K562 (cell line): Measurements from ENCODE around the gene LGALS3BP. TPM values are rescaled to one million over a fixed set of nuclear protein-coding genes. Genes with fewer than 3 reads are reported as not detected.

ENCODE experiments used
- ARID2 ChIP-seq: fragments of 450-650 bp; IDR thresholded peaks from 2 replicates; pipeline ENCODE4 v1.6.1; 2017; ENCODE audit warnings: antibody characterized with exemption, mild to moderate bottlenecking
- XRCC5 ChIP-seq: fragments of 200-400 bp; formaldehyde crosslinking; IDR thresholded peaks from 2 replicates; pipeline ENCODE4 v1.6.1; 2017; ENCODE audit warnings: low read depth, mild to moderate bottlenecking, low read length
- ZNF445 ChIP-seq: fragments of 250-450 bp; sonication (Bioruptor Pico); IDR thresholded peaks from 2 replicates; pipeline ENCODE4 v1.4.0; 2020; ENCODE audit warnings: low read depth, mild to moderate bottlenecking, moderate library complexity
- polyA plus RNA-seq, 8 experiments: library from polyadenylated mRNA; depleted of rRNA in 4 of 8; stranded (reverse) in 5 of 8; unstranded in 3 of 8; fragments of >200 nt; fragmentation: Nextera tagmentation in 2 of 8; fragmentation: Illumina TruSeq in 1 of 8; extraction: Ambion mirVana in 2 of 8; extraction: Trizol in 1 of 8; gene quantifications; 2 replicates each; pipeline versions ENCODE4 v1.2.1 to v1.2.3, GENCODE V29; 2011 to 2014; ENCODE audit warnings: inconsistent platforms in 1 of 8, missing spikeins in 1 of 8
- total RNA-seq, 7 experiments: library from RNA; depleted of rRNA in 6 of 7; stranded (reverse); fragments of >200 nt in 6 of 7; fragmentation: Illumina TruSeq in 2 of 7; extraction: Trizol in 2 of 7; gene quantifications; 2 replicates each; pipeline versions ENCODE4 v1.2.1 to v1.2.3, GENCODE V29; 2011 to 2021; ENCODE audit warnings: low replicate concordance in 1 of 7
- TF ChIP-seq, protein P1 (sequence below): sonication (generic); formaldehyde crosslinking; IDR thresholded peaks from 2 replicates; pipeline ENCODE4 v1.8.1; 2023; ENCODE audit warnings: mild to moderate bottlenecking, missing genetic modification reagents
- TF ChIP-seq, protein P2 (sequence below), 2 experiments: fragments of 200-800 bp in 1 of 2; sonication (Bioruptor generic) in 1 of 2; sonication (generic) in 1 of 2; formaldehyde crosslinking in 1 of 2; IDR thresholded peaks in 1 of 2; conservative IDR thresholded peaks in 1 of 2; 2 replicates each; pipeline versions ENCODE4 v1.5.0 to v1.6.1; 2016 to 2020; ENCODE audit warnings: missing compliant biosample characterization in 1 of 2, missing genetic modification characterization in 1 of 2, missing genetic modification reagents in 1 of 2
- TF ChIP-seq, protein P3 (sequence below), 2 experiments: fragments of 450-650 bp; formaldehyde crosslinking in 1 of 2; IDR thresholded peaks; 2 replicates each; pipeline versions ENCODE4 v1.4.0 to v1.6.1; 2014 to 2020; ENCODE audit warnings: mild to moderate bottlenecking in 2 of 2, borderline replicate concordance in 1 of 2, low read depth in 1 of 2
- TF ChIP-seq, protein P4 (sequence below): fragments of 200-800 bp; sonication (Bioruptor generic); IDR thresholded peaks from 2 replicates; pipeline ENCODE4 v1.6.1; 2016; ENCODE audit warnings: missing genetic modification characterization, missing compliant biosample characterization

Gene LGALS3BP
- total and polyA plus RNA-seq, 9 of the 15 experiments (the other 6 are each of a cell fraction or from before 2014, with no cell fraction given) = 0.39 to 5.3 (median 3.2) TPM

DNA sequence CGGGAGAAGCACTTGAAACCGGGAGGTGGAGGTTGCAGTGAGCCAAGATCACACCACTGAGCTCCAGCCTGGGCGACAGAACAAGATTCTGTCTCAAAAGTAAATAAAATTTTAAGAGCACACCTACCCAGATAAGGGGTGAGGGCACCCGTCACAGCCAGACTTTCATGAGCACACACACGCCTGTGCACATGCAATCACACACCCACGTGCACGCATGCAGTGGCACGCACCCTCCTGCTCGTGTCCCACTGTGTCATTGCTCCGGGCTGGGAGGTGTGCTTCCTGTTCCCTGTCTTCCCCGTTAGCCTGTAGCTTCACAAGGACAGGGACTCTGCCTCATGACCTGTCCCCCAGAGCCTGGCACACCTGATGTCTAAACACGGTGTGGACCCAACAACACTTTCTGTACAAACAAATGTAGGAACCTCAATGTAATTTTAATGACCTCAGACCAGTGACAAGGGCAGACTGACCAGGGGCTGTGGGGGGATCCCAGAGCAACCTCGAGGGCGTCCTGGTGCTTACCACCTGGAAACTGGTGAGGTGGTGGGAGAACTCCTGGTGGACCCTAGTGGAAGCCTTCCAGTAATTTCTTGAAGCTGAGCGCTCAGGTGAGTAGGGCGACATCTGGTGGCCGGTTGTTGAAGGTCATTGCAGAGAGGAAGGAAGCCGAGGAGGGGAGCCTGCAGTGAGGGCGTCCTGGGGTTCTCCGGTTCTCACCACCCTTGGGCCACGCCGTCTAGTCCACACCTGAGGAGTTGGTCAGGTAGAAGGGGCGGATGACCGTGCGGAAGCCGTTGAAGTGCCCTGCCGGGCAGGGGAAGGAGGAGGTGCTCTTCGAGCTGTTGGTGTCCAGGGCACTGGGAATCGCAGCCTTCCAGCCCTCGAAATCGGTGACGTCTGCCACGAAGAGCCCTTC, 8.6 kb downstream of the LGALS3BP start (continued):
- TF ChIP-seq, protein P1, sequence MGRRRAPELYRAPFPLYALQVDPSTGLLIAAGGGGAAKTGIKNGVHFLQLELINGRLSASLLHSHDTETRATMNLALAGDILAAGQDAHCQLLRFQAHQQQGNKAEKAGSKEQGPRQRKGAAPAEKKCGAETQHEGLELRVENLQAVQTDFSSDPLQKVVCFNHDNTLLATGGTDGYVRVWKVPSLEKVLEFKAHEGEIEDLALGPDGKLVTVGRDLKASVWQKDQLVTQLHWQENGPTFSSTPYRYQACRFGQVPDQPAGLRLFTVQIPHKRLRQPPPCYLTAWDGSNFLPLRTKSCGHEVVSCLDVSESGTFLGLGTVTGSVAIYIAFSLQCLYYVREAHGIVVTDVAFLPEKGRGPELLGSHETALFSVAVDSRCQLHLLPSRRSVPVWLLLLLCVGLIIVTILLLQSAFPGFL (CRISPR knock-in tag) = no peak
- no peak for TF ChIP-seq ZNF445 (CRISPR knock-in tag)
- TF ChIP-seq, protein P2, sequence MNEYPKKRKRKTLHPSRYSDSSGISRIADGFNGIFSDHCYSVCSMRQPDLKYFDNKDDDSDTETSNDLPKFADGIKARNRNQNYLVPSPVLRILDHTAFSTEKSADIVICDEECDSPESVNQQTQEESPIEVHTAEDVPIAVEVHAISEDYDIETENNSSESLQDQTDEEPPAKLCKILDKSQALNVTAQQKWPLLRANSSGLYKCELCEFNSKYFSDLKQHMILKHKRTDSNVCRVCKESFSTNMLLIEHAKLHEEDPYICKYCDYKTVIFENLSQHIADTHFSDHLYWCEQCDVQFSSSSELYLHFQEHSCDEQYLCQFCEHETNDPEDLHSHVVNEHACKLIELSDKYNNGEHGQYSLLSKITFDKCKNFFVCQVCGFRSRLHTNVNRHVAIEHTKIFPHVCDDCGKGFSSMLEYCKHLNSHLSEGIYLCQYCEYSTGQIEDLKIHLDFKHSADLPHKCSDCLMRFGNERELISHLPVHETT (CRISPR knock-in tag; conservative IDR thresholded peaks at IDR 0.05 in 1 of 2, IDR thresholded peaks at IDR 0.05 in 1 of 2) = no peak
- TF ChIP-seq, protein P3, sequence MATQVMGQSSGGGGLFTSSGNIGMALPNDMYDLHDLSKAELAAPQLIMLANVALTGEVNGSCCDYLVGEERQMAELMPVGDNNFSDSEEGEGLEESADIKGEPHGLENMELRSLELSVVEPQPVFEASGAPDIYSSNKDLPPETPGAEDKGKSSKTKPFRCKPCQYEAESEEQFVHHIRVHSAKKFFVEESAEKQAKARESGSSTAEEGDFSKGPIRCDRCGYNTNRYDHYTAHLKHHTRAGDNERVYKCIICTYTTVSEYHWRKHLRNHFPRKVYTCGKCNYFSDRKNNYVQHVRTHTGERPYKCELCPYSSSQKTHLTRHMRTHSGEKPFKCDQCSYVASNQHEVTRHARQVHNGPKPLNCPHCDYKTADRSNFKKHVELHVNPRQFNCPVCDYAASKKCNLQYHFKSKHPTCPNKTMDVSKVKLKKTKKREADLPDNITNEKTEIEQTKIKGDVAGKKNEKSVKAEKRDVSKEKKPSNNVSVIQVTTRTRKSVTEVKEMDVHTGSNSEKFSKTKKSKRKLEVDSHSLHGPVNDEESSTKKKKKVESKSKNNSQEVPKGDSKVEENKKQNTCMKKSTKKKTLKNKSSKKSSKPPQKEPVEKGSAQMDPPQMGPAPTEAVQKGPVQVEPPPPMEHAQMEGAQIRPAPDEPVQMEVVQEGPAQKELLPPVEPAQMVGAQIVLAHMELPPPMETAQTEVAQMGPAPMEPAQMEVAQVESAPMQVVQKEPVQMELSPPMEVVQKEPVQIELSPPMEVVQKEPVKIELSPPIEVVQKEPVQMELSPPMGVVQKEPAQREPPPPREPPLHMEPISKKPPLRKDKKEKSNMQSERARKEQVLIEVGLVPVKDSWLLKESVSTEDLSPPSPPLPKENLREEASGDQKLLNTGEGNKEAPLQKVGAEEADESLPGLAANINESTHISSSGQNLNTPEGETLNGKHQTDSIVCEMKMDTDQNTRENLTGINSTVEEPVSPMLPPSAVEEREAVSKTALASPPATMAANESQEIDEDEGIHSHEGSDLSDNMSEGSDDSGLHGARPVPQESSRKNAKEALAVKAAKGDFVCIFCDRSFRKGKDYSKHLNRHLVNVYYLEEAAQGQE (IDR thresholded peaks at IDR 0.05; ENCODE audit: borderline replicate concordance) = peak; percentile 71
- TF ChIP-seq, protein P3 (CRISPR knock-in tag; IDR thresholded peaks at IDR 0.05; ENCODE audit: low read depth) = no peak
- TF ChIP-seq, protein P4, sequence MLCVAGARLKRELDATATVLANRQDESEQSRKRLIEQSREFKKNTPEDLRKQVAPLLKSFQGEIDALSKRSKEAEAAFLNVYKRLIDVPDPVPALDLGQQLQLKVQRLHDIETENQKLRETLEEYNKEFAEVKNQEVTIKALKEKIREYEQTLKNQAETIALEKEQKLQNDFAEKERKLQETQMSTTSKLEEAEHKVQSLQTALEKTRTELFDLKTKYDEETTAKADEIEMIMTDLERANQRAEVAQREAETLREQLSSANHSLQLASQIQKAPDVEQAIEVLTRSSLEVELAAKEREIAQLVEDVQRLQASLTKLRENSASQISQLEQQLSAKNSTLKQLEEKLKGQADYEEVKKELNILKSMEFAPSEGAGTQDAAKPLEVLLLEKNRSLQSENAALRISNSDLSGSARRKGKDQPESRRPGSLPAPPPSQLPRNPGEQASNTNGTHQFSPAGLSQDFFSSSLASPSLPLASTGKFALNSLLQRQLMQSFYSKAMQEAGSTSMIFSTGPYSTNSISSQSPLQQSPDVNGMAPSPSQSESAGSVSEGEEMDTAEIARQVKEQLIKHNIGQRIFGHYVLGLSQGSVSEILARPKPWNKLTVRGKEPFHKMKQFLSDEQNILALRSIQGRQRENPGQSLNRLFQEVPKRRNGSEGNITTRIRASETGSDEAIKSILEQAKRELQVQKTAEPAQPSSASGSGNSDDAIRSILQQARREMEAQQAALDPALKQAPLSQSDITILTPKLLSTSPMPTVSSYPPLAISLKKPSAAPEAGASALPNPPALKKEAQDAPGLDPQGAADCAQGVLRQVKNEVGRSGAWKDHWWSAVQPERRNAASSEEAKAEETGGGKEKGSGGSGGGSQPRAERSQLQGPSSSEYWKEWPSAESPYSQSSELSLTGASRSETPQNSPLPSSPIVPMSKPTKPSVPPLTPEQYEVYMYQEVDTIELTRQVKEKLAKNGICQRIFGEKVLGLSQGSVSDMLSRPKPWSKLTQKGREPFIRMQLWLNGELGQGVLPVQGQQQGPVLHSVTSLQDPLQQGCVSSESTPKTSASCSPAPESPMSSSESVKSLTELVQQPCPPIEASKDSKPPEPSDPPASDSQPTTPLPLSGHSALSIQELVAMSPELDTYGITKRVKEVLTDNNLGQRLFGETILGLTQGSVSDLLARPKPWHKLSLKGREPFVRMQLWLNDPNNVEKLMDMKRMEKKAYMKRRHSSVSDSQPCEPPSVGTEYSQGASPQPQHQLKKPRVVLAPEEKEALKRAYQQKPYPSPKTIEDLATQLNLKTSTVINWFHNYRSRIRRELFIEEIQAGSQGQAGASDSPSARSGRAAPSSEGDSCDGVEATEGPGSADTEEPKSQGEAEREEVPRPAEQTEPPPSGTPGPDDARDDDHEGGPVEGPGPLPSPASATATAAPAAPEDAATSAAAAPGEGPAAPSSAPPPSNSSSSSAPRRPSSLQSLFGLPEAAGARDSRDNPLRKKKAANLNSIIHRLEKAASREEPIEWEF (CRISPR knock-in tag) = no peak
- TF ChIP-seq XRCC5 = 0 out of 2 replicates have a peak, but pooled peaks have one; percentile 37
- TF ChIP-seq ARID2 = no peak
